Right renal pelvis (tissue), 4 donors: ENCODE measurements around the gene NDUFA7. TPM values are rescaled to one million over a fixed set of nuclear protein-coding genes. Genes with fewer than 3 reads are reported as not detected.
"Not testable (repeated sequence)": the region's sequence is repeated elsewhere in the genome, so short reads cannot be mapped to it uniquely, and the experiment has no call there.

Experiments
- DNase-seq, 4 donors: peaks; one replicate each; pipeline ENCODE4 v3.0.0-alpha.2; 2013; ENCODE audit warnings: low read depth in 4 of 4, low spot score in 3 of 4, missing footprints in 1 of 4
- polyA plus RNA-seq, 4 donors: library from polyadenylated mRNA; unstranded; fragments of 120-200 nt; gene quantifications; one replicate each; pipeline ENCODE4 v1.2.1, GENCODE V29; 2013; ENCODE audit not compliant: insufficient read length in 4 of 4

The NDUFA7 gene
- polyA plus RNA-seq, 4 donors, result 44.9 to 61.6 (median 57.9) TPM

DNA sequence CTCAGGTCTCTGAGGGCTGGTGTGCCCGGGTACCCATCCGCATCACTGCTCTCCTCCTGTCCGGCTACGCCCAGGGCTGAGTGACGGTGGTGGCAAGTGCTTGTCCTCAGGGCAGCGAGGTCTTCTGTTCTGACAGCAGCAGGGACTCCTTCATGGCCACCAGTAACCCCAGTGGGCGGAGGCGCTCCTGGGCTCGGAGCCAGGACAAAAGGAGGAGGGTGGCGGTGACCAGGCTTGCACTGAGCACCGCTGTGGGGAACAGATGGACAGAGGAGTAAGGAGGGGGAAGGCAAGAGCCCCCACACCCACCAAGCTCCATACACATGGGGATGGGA is 18.9 kb downstream of the NDUFA7 start:
- DNase-seq, result no peak

- not testable (repeated sequence) for DNase-seq
Observed at GRCh38 chr19:8291337-8291736, 29.8 kb downstream of the NDUFA7 start.

DNA sequence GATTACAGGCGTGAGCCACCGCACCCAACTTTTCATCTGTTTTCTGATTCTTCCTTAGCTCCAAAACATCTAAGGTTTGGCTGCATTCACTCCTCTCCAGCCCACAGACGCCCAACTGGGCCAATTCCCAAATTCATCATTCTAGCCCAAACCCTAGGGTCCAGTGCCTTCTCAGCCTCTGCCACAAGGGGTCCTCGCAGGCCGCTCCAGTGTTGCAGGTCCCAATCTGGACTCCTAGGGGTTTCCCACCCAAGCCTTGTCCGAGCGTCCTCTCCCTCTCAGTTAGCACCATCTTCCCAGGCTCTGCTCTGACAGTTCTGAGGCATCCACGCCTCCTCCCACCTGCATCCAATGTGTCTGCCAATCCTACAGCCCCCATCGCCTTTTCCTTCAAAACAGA is 44.7 kb downstream of the NDUFA7 start:
- not testable (repeated sequence) for DNase-seq

DNA sequence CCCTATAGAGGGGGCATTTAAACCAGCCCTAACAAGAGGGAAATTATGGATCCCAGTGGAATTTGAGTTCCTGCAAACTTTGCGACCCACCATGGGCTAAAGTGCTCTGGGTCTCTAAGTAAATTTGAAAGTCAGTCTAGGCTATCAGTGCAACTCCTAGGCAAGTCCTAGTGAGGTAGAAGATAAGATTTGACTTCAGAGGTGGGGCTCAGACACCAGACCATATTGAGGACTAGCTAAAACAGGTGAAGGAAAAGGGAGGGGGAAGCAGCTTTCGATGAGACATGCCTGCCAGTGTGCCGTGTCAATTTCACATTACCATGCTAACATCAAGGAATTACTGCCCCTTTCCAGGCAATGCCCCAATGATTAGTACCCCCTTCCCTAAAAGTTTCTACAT is 51.5 kb downstream of the NDUFA7 start:
- DNase-seq, result no peak

- no peak for DNase-seq
Observed at GRCh38 chr19:8265872-8266271, 55.3 kb downstream of the NDUFA7 start.

- DNase-seq, result not testable (repeated sequence)
Observed at GRCh38 chr19:8264248-8264647, 56.9 kb downstream of the NDUFA7 start.

DNA sequence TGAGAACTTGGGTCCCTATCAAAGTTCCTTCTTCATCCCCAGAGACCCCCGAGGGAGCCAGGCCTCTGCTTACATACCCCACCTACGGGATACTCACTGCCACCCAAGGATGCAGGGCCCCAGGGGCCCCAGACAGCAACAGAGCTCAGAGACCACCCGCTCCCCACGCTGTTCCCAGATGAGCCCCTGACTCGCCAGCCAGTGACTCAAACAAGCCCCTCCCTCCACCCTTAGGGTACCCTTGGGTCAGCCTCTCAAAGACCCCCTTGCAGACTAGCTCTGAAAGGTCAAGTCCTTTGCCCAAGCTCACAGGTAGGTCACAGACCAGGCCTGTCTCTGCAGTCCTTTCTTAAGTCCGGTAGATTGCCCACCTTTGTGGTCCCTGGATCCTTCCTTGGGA is 58.7 kb downstream of the NDUFA7 start:
- no peak for DNase-seq

GRCh38 chr19:8261881-8262280 is 59.3 kb downstream of the NDUFA7 start:
- no peak for DNase-seq

DNA sequence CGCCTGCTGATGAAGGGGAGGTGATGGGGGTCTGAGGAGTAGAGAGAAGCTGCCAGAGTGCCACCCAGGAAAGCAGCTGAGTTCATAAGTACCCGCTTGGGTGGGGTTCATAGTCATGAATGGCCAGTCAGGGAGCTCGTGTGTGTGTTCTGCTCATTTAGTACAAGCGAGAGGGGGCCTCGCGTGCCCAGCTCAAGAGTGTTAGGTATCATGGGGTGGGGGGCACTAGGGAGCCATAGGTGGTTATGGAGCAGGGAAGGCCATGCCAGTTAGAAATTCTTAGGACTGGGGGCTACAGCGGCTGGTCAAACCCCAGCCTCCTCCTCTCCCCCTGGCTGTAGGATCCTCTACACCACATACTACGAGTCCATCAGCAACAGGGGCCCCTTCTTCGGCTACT is 59.8 kb downstream of the NDUFA7 start:
- no peak for DNase-seq

Other genes with a start within 250 kb of the NDUFA7 start
- 10 to 100 TPM; 27.4 to 35.1 (median 29.5) TPM for gene FBN3, start 171.8 kb downstream of the NDUFA7 start, polyA plus RNA-seq
- 10 to 100 TPM; 33.2 to 52.0 (median 40.8) TPM for gene CERS4, start 112.0 kb downstream of the NDUFA7 start, polyA plus RNA-seq
- 10 to 100 TPM; 30.7 to 49.2 (median 33.5) TPM for gene CD320, start 13.0 kb downstream of the NDUFA7 start, polyA plus RNA-seq
- 100 to 1,000 TPM; 326 to 611 (median 414) TPM for gene RPS28, start 121 bp upstream of the NDUFA7 start, polyA plus RNA-seq
- 10 to 100 TPM in 1 of 4 donors, 1 to 10 TPM in 3; 6.8 to 16.7 (median 8.1) TPM for gene KANK3, start 21.9 kb upstream of the NDUFA7 start, polyA plus RNA-seq
- 1 to 10 TPM; 1.6 to 5.0 (median 2.4) TPM for gene ANGPTL4, start 42.8 kb upstream of the NDUFA7 start, polyA plus RNA-seq
- gene RAB11B, start 69.0 kb upstream of the NDUFA7 start, polyA plus RNA-seq, result 100 to 1,000 TPM; 121 to 174 (median 130) TPM
- 10 to 100 TPM; 12.8 to 18.6 (median 13.5) TPM for gene MARCHF2, start 91.9 kb upstream of the NDUFA7 start, polyA plus RNA-seq
- 100 to 1,000 TPM; 354 to 435 (median 411) TPM for gene HNRNPM, start 123.6 kb upstream of the NDUFA7 start, polyA plus RNA-seq
- gene PRAM1, start 181.3 kb upstream of the NDUFA7 start, polyA plus RNA-seq, result 1 to 10 TPM; 1.1 to 1.5 (median 1.3) TPM
- gene ZNF414, start 192.8 kb upstream of the NDUFA7 start, polyA plus RNA-seq, result 10 to 100 TPM; 18.8 to 27.0 (median 23.6) TPM